ENCODE results near the gene STXBP3. TPM values are rescaled to one million over a fixed set of nuclear protein-coding genes. Genes with fewer than 3 reads are reported as not detected.

Gene STXBP3
- 75.0 and 75.9 TPM in 2 replicates for total RNA-seq

GRCh38 chr1:108746382-108747170, at the start of gene STXBP3:
TSS of gene STXBP3 (plus strand) at chr1:108746674. CDS start at chr1:108746738, 64 bp downstream.

GRCh38 chr1:108712606-108713150, 33.8 kb upstream of the STXBP3 start, which contains the start of gene FNDC7:
TSS of gene FNDC7 (plus strand) at chr1:108712908. CDS start at chr1:108712934, 26 bp downstream.

GRCh38 chr1:108856994-108857393, 110.5 kb downstream of the STXBP3 start, which contains the start of gene AKNAD1:
TSS of gene AKNAD1 (minus strand) at chr1:108857094. CDS start at chr1:108852664, 4,430 bp downstream.

Other genes starting within 250 kb of the STXBP3 start
- 16.9 and 18.7 TPM in 2 replicates for gene EEIG2, start 186.6 kb upstream of the STXBP3 start, total RNA-seq
- 5.4 and 7.8 TPM in 2 replicates for gene HENMT1, start 85.6 kb upstream of the STXBP3 start, total RNA-seq
- gene PRPF38B, start 54.4 kb upstream of the STXBP3 start, total RNA-seq: 20.1 and 22.7 TPM in 2 replicates
- 0.13 and 0.22 TPM in 2 replicates for gene FNDC7, start 33.8 kb upstream of the STXBP3 start, total RNA-seq
- gene AKNAD1, start 110.4 kb downstream of the STXBP3 start, total RNA-seq: 0.39 and 0.65 TPM in 2 replicates
- gene GPSM2, start 130.3 kb downstream of the STXBP3 start, total RNA-seq: 41.8 and 43.5 TPM in 2 replicates
- 38.8 and 53.3 TPM in 2 replicates for gene CLCC1, start 216.8 kb downstream of the STXBP3 start, total RNA-seq

All from articular chondrocyte of knee joint (primary cell).